Duodenal mucosa (tissue), 2 donors: ENCODE measurements around the gene GSTM5.
"Not testable (repeated sequence)": the region's sequence is repeated elsewhere in the genome, so short reads cannot be mapped to it uniquely, and the experiment has no call there.

ENCODE experiments used
- H3K27ac ChIP-seq: one replicate; pipeline ENCODE4 v1.7.0; 2013; ENCODE audit warnings: low read depth, low read length
- H3K27me3 ChIP-seq, 2 donors: one replicate each; pipeline ENCODE4 v1.7.0; 2013; ENCODE audit warnings: low read length in 2 of 2, control low read depth in 1 of 2; ENCODE audit not compliant: insufficient read depth in 2 of 2, control insufficient read depth in 1 of 2
- H3K36me3 ChIP-seq, 2 donors: one replicate each; pipeline ENCODE4 v1.7.0; 2013; ENCODE audit warnings: low read length in 2 of 2, control low read depth in 1 of 2; ENCODE audit not compliant: insufficient read depth in 2 of 2, control insufficient read depth in 1 of 2
- H3K4me1 ChIP-seq, 2 donors: one replicate each; pipeline ENCODE4 v1.7.0; 2013; ENCODE audit warnings: low read length in 2 of 2, control low read depth in 1 of 2; ENCODE audit not compliant: insufficient read depth in 2 of 2, control insufficient read depth in 1 of 2
- H3K4me3 ChIP-seq, 2 donors: one replicate each; pipeline ENCODE4 v1.7.0; 2013; ENCODE audit warnings: low read length in 2 of 2, low read depth in 1 of 2
- H3K9ac ChIP-seq, 2 donors: one replicate each; pipeline ENCODE4 v1.7.0; 2013; ENCODE audit warnings: low read length in 2 of 2, low read depth in 1 of 2
- H3K9me3 ChIP-seq, 2 donors: one replicate each; pipeline ENCODE4 v1.7.0; 2013; ENCODE audit warnings: low read length in 2 of 2, control low read depth in 1 of 2; ENCODE audit not compliant: control insufficient read depth in 1 of 2

The GSTM5 gene

DNA sequence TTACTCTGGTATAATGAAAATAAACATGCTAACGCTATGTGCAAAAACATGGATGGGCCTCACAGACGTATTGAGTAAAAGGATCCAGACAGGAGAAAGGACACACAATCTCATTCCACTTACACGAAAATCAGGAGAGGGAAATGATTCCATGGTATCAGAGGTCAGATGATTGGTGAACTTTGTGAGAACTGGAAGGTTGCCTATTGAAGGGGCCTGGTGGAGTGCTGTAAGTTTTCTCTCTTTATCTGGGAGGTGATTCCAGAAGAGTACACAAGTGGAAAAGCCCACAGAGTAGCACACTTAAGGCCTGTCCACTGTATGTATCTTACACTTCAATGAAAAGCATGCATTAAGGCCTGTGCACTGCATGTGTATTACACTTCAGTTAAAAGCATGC, 34.6 kb upstream of the GSTM5 start:
- Histone ChIP-seq H3K27ac (no peak overlapping the region), H3K9ac (no peak overlapping the region), H3K36me3 (no peaks in the 10 kb centered on the region)

DNA sequence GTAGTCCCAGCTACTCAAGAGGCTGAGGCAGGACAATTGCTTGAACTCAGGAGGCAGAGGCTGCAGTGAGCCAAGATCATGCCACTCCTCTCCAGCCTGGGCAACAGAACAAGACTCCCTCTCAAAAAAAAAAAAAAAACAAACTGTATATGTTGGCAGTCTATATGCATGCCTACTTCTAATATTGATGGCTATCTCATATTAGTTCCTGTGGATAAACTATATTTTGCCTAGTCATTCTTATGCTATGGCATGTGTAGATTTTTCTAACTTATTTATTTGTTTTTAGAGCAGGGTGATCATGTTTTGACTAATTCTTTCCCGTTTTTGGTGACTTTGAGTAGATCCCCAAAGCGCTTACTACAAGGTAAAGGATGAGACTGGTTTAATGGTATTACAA, 33.4 kb upstream of the GSTM5 start:
- H3K9me3 ChIP-seq, H3K27me3 ChIP-seq: not testable (repeated sequence)

More for the DNA sequence above, 34.6 kb upstream of the GSTM5 start:
- no peaks in the 10 kb centered on the region for H3K9me3 ChIP-seq
- peaks cover 4% of the 10 kb centered on the region in 2 donors for H3K4me1 ChIP-seq
- H3K4me3 ChIP-seq = no peak overlapping the region
- H3K27me3 ChIP-seq = no peaks in the 10 kb centered on the region

DNA sequence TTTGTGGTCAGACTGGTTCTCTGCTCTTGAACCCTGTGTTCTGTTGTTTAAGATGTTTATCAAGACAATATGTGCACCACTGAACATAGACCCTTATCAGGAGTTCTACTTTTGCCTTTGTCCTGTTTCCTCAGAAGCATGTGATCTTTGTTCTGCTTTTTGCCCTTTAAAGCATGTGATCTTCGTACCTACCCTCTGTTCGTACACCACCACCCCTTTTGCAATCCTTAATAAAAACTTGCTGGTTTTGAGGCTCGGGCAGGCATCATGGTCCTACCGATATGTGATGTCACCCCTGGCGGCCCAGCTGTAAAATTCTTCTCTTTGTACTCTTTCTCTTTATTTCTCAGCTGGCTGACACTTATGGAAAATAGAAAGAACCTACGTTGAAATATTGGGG, 27.3 kb upstream of the GSTM5 start:
- H3K27me3 ChIP-seq, H3K36me3 ChIP-seq, H3K9ac ChIP-seq, H3K4me3 ChIP-seq, H3K9me3 ChIP-seq, H3K4me1 ChIP-seq, H3K27ac ChIP-seq: not testable (repeated sequence)

More for the DNA sequence above, 33.4 kb upstream of the GSTM5 start:
- not testable (repeated sequence) for H3K4me3 ChIP-seq, H3K27ac ChIP-seq, H3K4me1 ChIP-seq, H3K36me3 ChIP-seq, H3K9ac ChIP-seq

DNA sequence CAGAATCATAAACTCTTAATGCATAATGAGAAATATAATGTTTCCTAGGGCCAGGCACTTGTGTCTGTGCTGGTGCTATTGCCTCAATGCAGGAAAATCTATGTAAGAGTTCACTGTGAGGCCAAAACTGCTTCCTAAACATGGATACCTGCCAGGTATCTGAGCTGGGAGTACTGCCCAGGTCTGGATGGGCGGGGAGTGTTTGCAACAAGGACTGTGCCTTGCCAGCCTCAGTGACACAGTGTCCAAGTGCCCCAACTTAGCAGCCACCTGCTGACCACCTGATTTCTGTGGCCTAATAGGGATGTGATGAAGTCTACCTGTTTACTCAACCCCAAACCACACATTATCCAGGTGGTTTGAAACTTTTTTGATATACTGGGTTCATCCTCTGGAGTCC, 26.7 kb upstream of the GSTM5 start:
- not testable (repeated sequence) for H3K36me3 ChIP-seq, H3K27ac ChIP-seq, H3K27me3 ChIP-seq, H3K9ac ChIP-seq, H3K9me3 ChIP-seq, H3K4me3 ChIP-seq, H3K4me1 ChIP-seq

DNA sequence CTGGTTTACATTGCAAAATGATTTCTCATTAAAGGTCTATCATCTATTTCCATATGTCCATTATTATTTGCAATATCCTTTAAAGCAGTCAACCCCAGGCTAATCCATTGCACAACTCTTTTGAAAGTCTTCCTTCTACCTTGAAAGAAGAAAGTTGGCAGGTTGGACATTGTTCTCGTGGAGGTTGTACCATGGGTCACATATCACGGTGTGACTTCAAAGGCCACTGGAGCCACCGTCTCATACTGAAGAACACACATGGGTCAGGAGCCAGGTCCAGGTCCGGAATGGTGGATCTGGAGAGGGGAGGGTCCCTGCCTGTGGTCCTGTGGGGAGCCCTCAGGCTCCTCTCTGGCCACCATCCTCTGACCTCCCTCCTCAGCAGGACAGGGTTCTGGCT, 26.2 kb upstream of the GSTM5 start:
- H3K27me3 ChIP-seq, H3K9me3 ChIP-seq, H3K4me3 ChIP-seq, H3K27ac ChIP-seq, H3K4me1 ChIP-seq, H3K36me3 ChIP-seq, H3K9ac ChIP-seq: not testable (repeated sequence)

DNA sequence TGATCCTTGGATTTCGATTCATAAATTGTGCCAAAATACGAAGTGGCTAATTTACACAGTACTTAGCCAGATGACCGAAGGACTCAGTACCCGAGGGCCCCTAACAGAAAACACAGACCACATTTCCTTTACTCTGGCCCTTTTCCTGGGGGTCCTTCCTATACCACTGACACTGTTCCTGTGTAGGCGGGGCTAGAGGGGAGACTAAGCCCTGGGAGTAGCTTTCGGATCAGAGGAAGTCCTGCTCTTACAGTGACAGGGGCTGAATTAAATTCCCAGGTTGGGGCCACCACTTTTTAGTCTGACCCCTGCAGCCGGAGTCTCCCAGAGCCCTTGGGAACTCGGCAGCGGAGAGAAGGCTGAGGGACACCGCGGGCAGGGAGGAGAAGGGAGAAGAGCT, 24.9 kb upstream of the GSTM5 start:
- not testable (repeated sequence) for H3K4me1 ChIP-seq

DNA sequence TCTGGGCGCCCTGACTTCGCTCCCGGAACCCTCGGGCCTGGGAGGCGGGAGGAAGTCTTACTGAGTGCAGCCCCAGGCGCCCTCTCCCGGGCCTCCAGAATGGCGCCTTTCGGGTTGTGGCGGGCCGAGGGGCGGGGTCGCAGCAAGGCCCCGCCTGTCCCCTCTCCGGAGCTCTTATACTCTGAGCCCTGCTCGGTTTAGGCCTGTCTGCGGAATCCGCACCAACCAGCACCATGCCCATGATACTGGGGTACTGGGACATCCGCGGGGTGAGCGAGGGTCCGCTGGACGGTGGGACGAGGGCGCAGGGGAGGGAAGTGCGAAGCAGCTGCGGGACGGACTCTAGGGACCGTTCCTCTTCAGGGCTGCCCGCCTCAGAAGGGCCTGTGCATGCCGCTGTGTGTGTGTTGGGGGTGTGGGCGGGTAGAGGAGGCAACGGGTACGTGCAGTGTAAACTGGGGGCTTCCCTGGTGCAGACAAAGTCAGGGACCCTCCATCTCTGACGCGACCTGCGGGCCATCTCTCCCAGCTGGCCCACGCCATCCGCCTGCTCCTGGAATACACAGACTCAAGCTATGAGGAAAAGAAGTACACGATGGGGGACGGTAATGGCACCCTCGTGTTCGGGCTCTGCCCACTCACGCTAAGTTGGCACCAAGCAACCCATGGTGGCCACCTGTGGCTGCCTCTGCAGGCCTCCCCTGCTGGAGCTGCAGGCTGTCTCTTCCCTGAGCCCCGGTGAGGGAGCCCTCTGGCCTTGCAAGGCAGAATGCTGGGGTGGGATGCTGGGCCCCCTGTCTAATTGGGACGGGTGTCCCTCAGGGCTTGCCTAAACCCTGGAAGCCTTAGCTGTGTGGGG, 24.2 kb upstream of the GSTM5 start, which contains the start of gene GSTM1:
TSS of gene GSTM1 (plus strand) at position 177 of the 859 bp plus-strand sequence. CDS start at position 234, 57 bp downstream.
- no peak within 1 kb of the TSS for H3K27ac ChIP-seq
- H3K36me3 ChIP-seq = no peaks in the 10 kb centered on the region
- H3K4me1 ChIP-seq = no peaks in the 10 kb centered on the region
- H3K27me3 ChIP-seq = no peaks in the 10 kb centered on the region
- H3K9me3 ChIP-seq = no peaks in the 10 kb centered on the region
- no peak within 1 kb of the TSS for H3K4me3 ChIP-seq
- H3K9ac ChIP-seq = no peak within 1 kb of the TSS

More for the DNA sequence above, 24.9 kb upstream of the GSTM5 start:
- not testable (repeated sequence) for H3K27ac ChIP-seq, H3K9ac ChIP-seq, H3K4me3 ChIP-seq, H3K9me3 ChIP-seq, H3K36me3 ChIP-seq, H3K27me3 ChIP-seq

DNA sequence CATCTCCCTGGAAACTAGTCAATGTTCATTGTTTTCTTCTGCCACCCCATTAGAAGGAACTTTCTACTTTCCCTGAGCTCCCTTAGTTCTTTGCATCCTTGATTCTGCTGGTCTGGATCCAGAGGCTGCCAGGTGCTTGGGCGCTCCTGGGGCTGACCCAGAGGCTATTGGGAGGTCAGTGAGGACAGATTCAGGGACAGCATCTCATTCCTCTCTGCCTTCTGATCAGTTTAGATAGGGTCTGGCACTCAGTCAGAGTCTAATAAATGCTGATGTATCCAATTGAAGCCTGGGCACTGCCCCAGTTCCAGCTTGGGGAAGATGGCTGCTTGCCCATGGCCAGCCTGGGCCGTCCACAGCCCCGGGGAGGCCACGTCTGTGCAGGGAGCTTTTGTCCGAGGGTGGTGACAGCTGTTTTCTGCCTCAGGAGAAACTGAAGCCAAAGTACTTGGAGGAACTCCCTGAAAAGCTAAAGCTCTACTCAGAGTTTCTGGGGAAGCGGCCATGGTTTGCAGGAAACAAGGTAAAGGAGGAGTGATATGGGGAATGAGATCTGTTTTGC, 22.1 kb upstream of the GSTM5 start:
- H3K9ac ChIP-seq = no peak overlapping the region

DNA sequence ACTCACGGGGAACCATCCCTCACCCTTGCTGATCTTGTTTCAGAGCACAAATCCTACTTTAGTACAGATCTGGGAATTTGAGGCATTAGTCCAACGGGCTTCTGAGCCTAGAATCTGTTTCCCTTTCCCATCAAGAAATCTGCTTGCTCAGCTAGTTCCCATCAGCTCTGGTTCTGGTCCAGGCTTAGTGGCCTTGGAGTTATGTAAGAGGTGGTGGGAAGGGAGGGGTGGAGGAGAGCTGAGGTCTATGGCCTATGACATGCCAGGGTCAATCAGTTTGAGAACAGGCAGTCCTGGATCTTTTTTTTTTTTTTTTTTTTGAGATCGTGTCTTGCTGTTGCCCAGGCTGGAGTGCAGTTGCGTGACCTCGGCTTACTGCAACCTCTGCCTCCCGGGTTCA, 20.3 kb upstream of the GSTM5 start:
- Histone ChIP-seq H3K4me1 (no peaks in the 10 kb centered on the region), H3K36me3 (no peaks in the 10 kb centered on the region), H3K9me3 (no peaks in the 10 kb centered on the region), H3K9ac (no peak overlapping the region), H3K27me3 (no peaks in the 10 kb centered on the region), H3K27ac (no peak overlapping the region), H3K4me3 (no peak overlapping the region)

More for the DNA sequence above, 22.1 kb upstream of the GSTM5 start:
- Histone ChIP-seq H3K36me3 (no peaks in the 10 kb centered on the region), H3K4me1 (no peaks in the 10 kb centered on the region), H3K9me3 (no peaks in the 10 kb centered on the region), H3K27me3 (no peaks in the 10 kb centered on the region), H3K27ac (no peak overlapping the region), H3K4me3 (no peak overlapping the region)

DNA sequence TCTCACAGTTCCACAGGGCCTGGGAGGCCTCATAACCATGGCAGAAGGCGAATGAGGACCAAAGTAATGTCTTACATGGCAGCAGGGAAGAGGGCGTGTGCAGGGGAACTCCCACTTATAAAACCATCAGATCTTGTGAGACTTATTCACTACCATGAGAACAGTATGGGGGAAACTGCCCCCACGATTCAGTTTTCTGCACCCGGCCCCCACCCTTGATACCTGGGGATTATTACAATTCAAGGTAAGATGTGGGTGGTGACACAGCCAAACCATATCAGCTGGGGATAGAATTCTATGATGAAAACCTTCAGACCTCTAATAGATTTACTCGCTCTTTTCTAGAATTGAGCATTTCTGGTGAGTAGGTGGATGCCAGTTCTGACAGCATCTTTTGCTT, 17.7 kb upstream of the GSTM5 start:
- not testable (repeated sequence) for H3K4me1 ChIP-seq, H3K9ac ChIP-seq, H3K9me3 ChIP-seq, H3K36me3 ChIP-seq, H3K27me3 ChIP-seq, H3K4me3 ChIP-seq, H3K27ac ChIP-seq
